T47D (cell line): Measurements from ENCODE around the gene GBP2.
"Not testable (repeated sequence)": the region's sequence is repeated elsewhere in the genome, so short reads cannot be mapped to it uniquely, and the experiment has no call there.

Experiments
- DNase-seq, 2 experiments: peaks; one replicate each; pipeline versions ENCODE4 v3.0.0 to v3.0.0-alpha.2; 2011 to 2012; ENCODE audit warnings: low read depth in 1 of 2, low spot score in 1 of 2
- JUND ChIP-seq: IDR thresholded peaks from 2 replicates; pipeline ENCODE4 v1.6.1; 2012; ENCODE audit warnings: low read depth
- in situ Hi-C: cut with HindIII; loops from 2 replicates; pipeline ENCODE4 v1.10.0; 2016; ENCODE audit warnings: low sequenced_read_pairs, low pct_unique_long_range_greater_than_20kb

Gene GBP2

GRCh38 chr1:89147678-89148658, 22.1 kb upstream of the GBP2 start:
- no peak for TF ChIP-seq JUND
- in situ Hi-C loops, result no loop called here
- no peak for DNase-seq

- no peak for DNase-seq
- in situ Hi-C loops, result no loop called here
- TF ChIP-seq JUND, result no peak
These were observed 20.8 kb upstream of the GBP2 start for GRCh38 chr1:89146721-89147120.

- no peak for DNase-seq
- in situ Hi-C loops, result no loop called here
- TF ChIP-seq JUND, result no peak
These were observed 17.6 kb upstream of the GBP2 start for GRCh38 chr1:89143484-89143883.

- in situ Hi-C loops, result no loop called here
- TF ChIP-seq JUND, result no peak
- no peak for DNase-seq
These were observed 16.2 kb upstream of the GBP2 start for GRCh38 chr1:89142160-89142559.

GRCh38 chr1:89133747-89134146, 7.8 kb upstream of the GBP2 start:
- in situ Hi-C loops, result no loop called here
- no peak for DNase-seq
- TF ChIP-seq JUND, result no peak

- in situ Hi-C loops, result no loop called here
- no peak for DNase-seq
- TF ChIP-seq JUND, result no peak
These were observed 4.8 kb upstream of the GBP2 start for GRCh38 chr1:89130716-89131115.

GRCh38 chr1:89129911-89130310, 4.0 kb upstream of the GBP2 start:
- no peak for DNase-seq
- TF ChIP-seq JUND, result no peak
- in situ Hi-C loops, result no loop called here

- DNase-seq, in situ Hi-C loops: not testable (repeated sequence)
These were observed 2.1 kb upstream of the GBP2 start for GRCh38 chr1:89128003-89128458.

- DNase-seq, in situ Hi-C loops: not testable (repeated sequence)
These were observed 970 bp upstream of the GBP2 start for GRCh38 chr1:89126602-89127565.

GRCh38 chr1:89125240-89125912, 538 bp downstream of the GBP2 start:
- in situ Hi-C loops, result no loop called here
- no peak for TF ChIP-seq JUND
- no peak for DNase-seq

GRCh38 chr1:89121641-89122040, 4.3 kb downstream of the GBP2 start:
- TF ChIP-seq JUND, result no peak
- DNase-seq, result no peak
- in situ Hi-C loops, result no loop called here

- DNase-seq, result no peak
- no peak for TF ChIP-seq JUND
- in situ Hi-C loops, result no loop called here
These were observed 11.3 kb downstream of the GBP2 start for GRCh38 chr1:89114662-89115061.
